T-cell (primary cell): ENCODE results near the gene SMARCAD1. TPM values are rescaled to one million over a fixed set of nuclear protein-coding genes. Genes with fewer than 3 reads are reported as not detected.

Source experiments
- ATAC-seq, 4 experiments: fragments of 200-7000 bp in 3 of 4; fragments of 150-1000 bp in 1 of 4; cut with Tn5 transposase; replicated peaks in 1 of 4; 1 replicate in 3 of 4; 2 replicates in 1 of 4; pipeline ENCODE4 v1.10.0; 2021; ENCODE audit warnings: moderate library complexity in 3 of 4, mild to moderate bottlenecking in 2 of 4, moderate number of reproducible peaks in 1 of 4
- CTCF ChIA-PET, 2 donors: fragments of 300-600 bp; sonication (Branson Sonifier 250); formaldehyde crosslinking; loops; one replicate each; lab custom pipeline; 2022; ENCODE audit warnings: antibody characterized with exemption in 2 of 2; lab: Charles Lee
- POLR2A ChIA-PET, 2 donors: fragments of 300-600 bp; sonication (Branson Sonifier 250); formaldehyde crosslinking; loops; one replicate each; lab custom pipeline; 2022; ENCODE audit warnings: antibody characterized with exemption in 2 of 2; lab: Charles Lee
- DNase-seq, 35 experiments: peaks; one replicate each; pipeline versions ENCODE4 v3.0.0 to v3.0.0-alpha.2; 2013 to 2023
- H3K27ac ChIP-seq: one replicate; pipeline ENCODE4 v1.5.1; 2013; ENCODE audit warnings: low read length
- H3K27me3 ChIP-seq, 2 experiments: replicated peaks in 1 of 2; 1 replicate in 1 of 2; 2 replicates in 1 of 2; pipeline versions ENCODE4 v1.6.1 to v1.7.0; 2013; ENCODE audit warnings: low read length in 1 of 2, mixed read lengths in 1 of 2; ENCODE audit not compliant: control insufficient read depth in 2 of 2, insufficient read depth in 2 of 2; ENCODE audit errors: extremely low read depth in 1 of 2
- H3K36me3 ChIP-seq, 2 donors: 1 replicate in 1 of 2; 2 replicates in 1 of 2; pipeline versions ENCODE4 v1.6.1 to v1.7.0; 2013; ENCODE audit warnings: low read length in 1 of 2; ENCODE audit not compliant: control insufficient read depth in 2 of 2, insufficient read depth in 1 of 2; ENCODE audit errors: extremely low read depth in 1 of 2
- H3K4me1 ChIP-seq, 2 experiments: 1 replicate in 1 of 2; 2 replicates in 1 of 2; pipeline versions ENCODE4 v1.6.1 to v1.7.0; 2013; ENCODE audit warnings: low read length in 2 of 2, mixed read lengths in 1 of 2; ENCODE audit not compliant: insufficient read depth in 2 of 2, control insufficient read depth in 1 of 2; ENCODE audit errors: extremely low read depth in 1 of 2
- H3K4me3 ChIP-seq, 2 donors: 1 replicate in 1 of 2; 2 replicates in 1 of 2; pipeline versions ENCODE4 v1.5.1 to v1.7.0; 2013; ENCODE audit warnings: mild to moderate bottlenecking in 2 of 2, low read length in 1 of 2, moderate library complexity in 1 of 2; ENCODE audit not compliant: control insufficient read depth in 1 of 2; ENCODE audit errors: extremely low read depth in 1 of 2
- H3K9me3 ChIP-seq: 2 replicates; pipeline ENCODE4 v1.7.0; 2013
- H3K27ac Mint-ChIP-seq, 2 donors: one replicate each; pipeline ENCODE4 v1.8.0; 2020 to 2021; ENCODE audit warnings: mild to moderate bottlenecking in 2 of 2, mixed read lengths in 2 of 2
- H3K27me3 Mint-ChIP-seq, 2 donors: one replicate each; pipeline ENCODE4 v1.8.0; 2021 to 2022; ENCODE audit warnings: mixed read lengths in 2 of 2
- H3K36me3 Mint-ChIP-seq: one replicate; pipeline ENCODE4 v1.8.0; 2021; ENCODE audit warnings: mixed read lengths
- H3K4me1 Mint-ChIP-seq, 3 donors: one replicate each; pipeline ENCODE4 v1.8.0; 2020 to 2022; ENCODE audit warnings: mixed read lengths in 3 of 3, mild to moderate bottlenecking in 1 of 3
- H3K4me3 Mint-ChIP-seq, 3 donors: one replicate each; pipeline ENCODE4 v1.8.0; 2020 to 2022; ENCODE audit warnings: mild to moderate bottlenecking in 3 of 3, mixed read lengths in 3 of 3, moderate library complexity in 3 of 3
- H3K9me3 Mint-ChIP-seq, 3 donors: one replicate each; pipeline ENCODE4 v1.8.0; 2020 to 2022; ENCODE audit warnings: mixed read lengths in 3 of 3
- WGBS: methylation state at CpG from one replicate; pipeline ENCODE4 v1.1.5; 2013; ENCODE audit warnings: missing lambda C conversion rate; ENCODE audit not compliant: insufficient coverage; 5-methylcytosine and 5-hydroxymethylcytosine counted together
- total RNA-seq, 35 experiments: library from RNA in 6 of 35; stranded (reverse) in 6 of 35; fragments of 120-200 nt in 1 of 35; gene quantifications; one replicate each; pipeline versions ENCODE4 v1.2.1 to v1.2.4 and lab custom pipeline; 2013 to 2026

The SMARCAD1 gene
- total RNA-seq, 5 donors from 2014 or later (not counting 1 experiment from before 2014, with no cell fraction given), result 17.1 to 22.9 (median 20.0) TPM

DNA sequence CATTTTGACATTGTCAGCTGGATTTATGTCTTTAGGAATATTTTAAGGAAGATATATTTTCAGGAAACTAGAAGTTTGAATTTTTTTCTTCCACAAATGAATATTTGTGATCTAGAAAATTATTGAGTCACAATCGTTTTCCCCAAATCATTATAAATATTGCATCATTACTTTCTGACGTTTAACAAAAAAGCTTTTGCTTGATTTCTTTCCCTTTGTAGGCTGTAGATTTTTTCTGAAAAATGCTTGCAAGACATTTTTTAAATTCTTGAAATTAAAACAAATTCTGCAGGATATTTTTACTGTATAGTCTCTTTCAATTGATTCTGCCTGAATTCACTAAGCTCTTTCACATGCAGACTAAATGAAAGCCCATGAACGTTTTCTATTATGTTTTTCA is 4.9 kb upstream of the SMARCAD1 start:
- no peak overlapping the region for H3K27ac Mint-ChIP-seq
- Histone ChIP-seq H3K4me3 (no peak overlapping the region), H3K36me3 (no peaks in the 10 kb centered on the region), H3K4me1 (peaks cover 3 to 4% of the 10 kb centered on the region in 2 experiments), H3K9me3 (peaks cover 8% of the 10 kb centered on the region), H3K27ac (no peak overlapping the region), H3K27me3 (peaks cover 0 to 6% of the 10 kb centered on the region in 2 experiments)
- CTCF ChIA-PET, result interaction anchor here in 1 of 2 donors (0.6 kb wide), 1 partner anchor 450 kb away, joined by 3 read pairs; no protein-coding TSS in a partner anchor
- H3K4me1 Mint-ChIP-seq, result peaks cover 4 to 13% (median 12%) of the 10 kb centered on the region in 3 donors
- peaks cover 13 to 14% of the 10 kb centered on the region in 2 donors for H3K27me3 Mint-ChIP-seq
- H3K36me3 Mint-ChIP-seq, result no peaks in the 10 kb centered on the region
- no peak for DNase-seq
- no peak overlapping the region for H3K4me3 Mint-ChIP-seq
- no CpG with 5 or more reads among the region's 3 CpGs for WGBS
- POLR2A ChIA-PET, result interaction anchor here in 1 of 2 donors (0.6 kb wide), 1 partner anchor 910 kb away, joined by 4 read pairs; no protein-coding TSS in a partner anchor
- peaks cover 0 to 6% (median 6%) of the 10 kb centered on the region in 3 donors for H3K9me3 Mint-ChIP-seq
- ATAC-seq, result no peak

DNA sequence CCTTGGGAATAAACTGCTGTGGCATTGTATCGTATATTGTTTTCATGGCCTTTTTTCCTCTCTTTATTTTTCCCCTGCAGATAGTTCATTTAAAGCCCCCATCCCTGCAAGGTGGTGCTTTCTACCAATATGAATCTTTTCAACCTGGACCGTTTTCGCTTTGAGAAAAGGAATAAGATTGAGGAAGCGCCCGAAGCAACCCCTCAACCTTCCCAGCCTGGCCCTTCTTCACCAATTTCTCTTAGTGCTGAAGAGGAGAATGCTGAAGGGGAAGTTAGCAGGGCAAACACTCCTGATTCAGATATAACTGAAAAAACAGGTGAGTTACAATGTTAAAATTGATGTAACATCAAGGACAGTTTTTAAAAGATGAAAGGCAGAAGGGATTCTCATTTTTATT is 601 bp downstream of the SMARCAD1 start:
- no CpG with 5 or more reads among the region's 5 CpGs for WGBS
- Histone ChIP-seq H3K27me3 (peaks cover 0 to 4% of the 10 kb centered on the region in 2 experiments), H3K9me3 (no peaks in the 10 kb centered on the region), H3K4me3 (peak overlapping the region; percentile 78 to 99), H3K36me3 (peaks cover 0 to 26% of the 10 kb centered on the region in 2 donors), H3K27ac (peak overlapping the region; percentile 79), H3K4me1 (peaks cover 11 to 18% of the 10 kb centered on the region in 2 experiments)
- Mint-ChIP-seq H3K9me3 (no peaks in the 10 kb centered on the region), H3K27ac (peak overlapping the region; percentile 99), H3K36me3 (peaks cover 26% of the 10 kb centered on the region), H3K4me3 (peak overlapping the region; percentile 94 to 98 (median 96)), H3K27me3 (peaks cover 0 to 5% of the 10 kb centered on the region in 2 donors), H3K4me1 (peaks cover 39 to 52% (median 44%) of the 10 kb centered on the region in 3 donors)
- ChIA-PET POLR2A (no interaction called here), CTCF (no interaction called here)
- ATAC-seq (peak in 1 of 4 experiments; percentile 8), DNase-seq (peak in 1 of 35 experiments; percentile 5)

DNA sequence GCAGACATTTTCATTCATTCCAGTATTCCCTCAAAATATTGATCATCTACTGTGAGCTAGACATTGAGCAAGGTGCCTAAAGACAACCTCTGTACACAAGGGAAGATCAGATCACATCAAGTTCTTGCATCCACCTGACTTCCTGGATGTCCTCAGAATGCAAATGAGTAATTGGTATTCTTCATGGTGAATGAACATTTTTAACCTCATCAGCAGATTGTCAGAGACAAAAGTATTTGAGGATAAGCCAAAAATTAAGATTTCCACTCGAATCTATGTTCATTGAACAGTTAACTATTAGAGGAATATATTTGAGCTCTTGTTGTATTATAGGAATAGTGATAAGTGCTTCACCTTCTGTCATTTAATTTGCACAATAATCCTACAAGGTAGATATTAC is 1.3 kb downstream of the SMARCAD1 start:
- WGBS, result no CpG with 5 or more reads among the region's 1 CpG
- H3K9me3 ChIP-seq, result no peaks in the 10 kb centered on the region
- peaks cover 0 to 4% of the 10 kb centered on the region in 2 experiments for H3K27me3 ChIP-seq
- H3K36me3 ChIP-seq, result peaks cover 0 to 28% of the 10 kb centered on the region in 2 donors
- no peak for ATAC-seq
- H3K4me1 ChIP-seq, result peaks cover 11 to 18% of the 10 kb centered on the region in 2 experiments
- peak overlapping the region; percentile 99 for H3K27ac Mint-ChIP-seq
- H3K36me3 Mint-ChIP-seq, result peaks cover 33% of the 10 kb centered on the region
- ChIA-PET CTCF (no interaction called here), POLR2A (no interaction called here)
- no peaks in the 10 kb centered on the region for H3K27me3 Mint-ChIP-seq
- no peaks in the 10 kb centered on the region for H3K9me3 Mint-ChIP-seq
- peak overlapping the region; percentile 1 to 78 for H3K4me3 ChIP-seq
- DNase-seq, result peak in 1 of 35 experiments; percentile 6
- H3K4me1 Mint-ChIP-seq, result peaks cover 46 to 58% (median 50%) of the 10 kb centered on the region in 3 donors
- H3K27ac ChIP-seq, result no peak overlapping the region
- H3K4me3 Mint-ChIP-seq, result peak overlapping the region; percentile 94 to 98 (median 96)

DNA sequence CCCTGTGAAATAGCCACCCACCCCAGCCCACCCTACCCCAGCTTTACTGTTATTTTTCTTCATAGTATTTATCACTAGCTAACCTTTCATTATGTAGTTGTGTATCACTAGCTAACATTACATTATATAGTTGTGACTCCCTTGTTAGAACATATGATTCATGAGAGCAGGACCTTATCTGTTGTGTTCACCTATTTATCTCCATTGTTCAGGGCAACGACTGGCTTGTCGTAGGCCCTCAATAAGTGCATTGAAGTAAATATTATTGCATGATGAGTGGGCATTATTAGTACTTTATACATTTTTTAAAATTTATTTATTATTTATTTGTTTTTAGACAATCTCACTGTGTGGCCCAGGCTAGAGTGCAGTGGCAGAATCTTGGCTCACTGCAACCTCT is 4.2 kb downstream of the SMARCAD1 start:
- ChIA-PET POLR2A (interaction anchor here in 1 of 2 donors (0.6 kb wide), 1 partner anchor 33 kb away, joined by 4 read pairs; no protein-coding TSS in a partner anchor), CTCF (no interaction called here)
- Histone ChIP-seq H3K27me3 (no peaks in the 10 kb centered on the region), H3K4me3 (no peak overlapping the region), H3K36me3 (peaks cover 0 to 31% of the 10 kb centered on the region in 2 donors), H3K27ac (no peak overlapping the region), H3K4me1 (peaks cover 10 to 18% of the 10 kb centered on the region in 2 experiments), H3K9me3 (no peaks in the 10 kb centered on the region)
- no peak for DNase-seq
- Mint-ChIP-seq H3K36me3 (peaks cover 56% of the 10 kb centered on the region), H3K27me3 (no peaks in the 10 kb centered on the region), H3K4me3 (no peak overlapping the region), H3K9me3 (no peaks in the 10 kb centered on the region), H3K27ac (no peak overlapping the region), H3K4me1 (peaks cover 66 to 73% (median 66%) of the 10 kb centered on the region in 3 donors)
- no peak for ATAC-seq
- no CpG with 5 or more reads among the region's 2 CpGs for WGBS

DNA sequence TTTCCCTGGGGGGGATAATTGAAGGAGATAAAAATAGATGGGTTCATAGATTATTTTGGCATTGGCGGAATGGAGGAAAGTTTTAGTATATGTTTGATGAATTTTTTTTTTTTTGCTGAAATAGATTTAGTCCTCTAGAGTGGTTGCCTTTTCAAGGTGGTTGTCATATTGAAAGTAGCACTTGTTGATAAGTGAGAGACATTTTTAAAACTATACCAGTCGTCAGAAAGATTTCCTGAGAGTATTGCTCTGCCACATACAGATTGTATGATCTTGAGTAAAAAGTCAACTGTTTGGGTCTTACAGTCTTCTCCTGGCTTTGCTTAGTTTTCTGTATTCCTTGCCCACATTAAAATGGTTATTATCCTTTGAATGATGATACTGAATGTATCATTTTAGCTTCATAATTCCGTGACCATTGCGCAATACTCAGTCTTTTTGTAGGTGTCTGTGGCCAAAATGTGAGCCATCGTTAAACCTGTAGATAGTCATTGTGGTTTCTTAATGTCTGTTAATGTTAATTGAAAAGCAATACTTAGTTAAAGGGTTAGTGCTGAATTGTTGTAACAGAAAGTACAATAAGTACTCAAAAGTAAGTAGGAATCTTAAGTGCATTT is 7.1 kb downstream of the SMARCAD1 start:
- H3K27ac Mint-ChIP-seq, result no peak overlapping the region
- H3K27ac ChIP-seq, result no peak overlapping the region
- H3K27me3 ChIP-seq, result no peaks in the 10 kb centered on the region
- H3K4me1 Mint-ChIP-seq, result peaks cover 56 to 62% (median 57%) of the 10 kb centered on the region in 3 donors
- DNase-seq (no peak), ATAC-seq (peak in 1 of 4 experiments; percentile 28)
- peaks cover 2 to 3% of the 10 kb centered on the region in 2 experiments for H3K4me1 ChIP-seq
- H3K27me3 Mint-ChIP-seq, result no peaks in the 10 kb centered on the region
- H3K9me3 ChIP-seq, result no peaks in the 10 kb centered on the region
- POLR2A ChIA-PET, result interaction anchor here in 1 of 2 donors (0.6 kb wide), 1 partner anchor 13 kb away, joined by 12 read pairs; no protein-coding TSS in a partner anchor
- no peak overlapping the region for H3K4me3 ChIP-seq
- 58% methylated on average over 2 of the region's 5 CpGs for WGBS
- CTCF ChIA-PET, result no interaction called here
- H3K36me3 ChIP-seq, result peaks cover 0 to 33% of the 10 kb centered on the region in 2 donors
- no peaks in the 10 kb centered on the region for H3K9me3 Mint-ChIP-seq
- H3K36me3 Mint-ChIP-seq, result peaks cover 68% of the 10 kb centered on the region
- no peak overlapping the region for H3K4me3 Mint-ChIP-seq

DNA sequence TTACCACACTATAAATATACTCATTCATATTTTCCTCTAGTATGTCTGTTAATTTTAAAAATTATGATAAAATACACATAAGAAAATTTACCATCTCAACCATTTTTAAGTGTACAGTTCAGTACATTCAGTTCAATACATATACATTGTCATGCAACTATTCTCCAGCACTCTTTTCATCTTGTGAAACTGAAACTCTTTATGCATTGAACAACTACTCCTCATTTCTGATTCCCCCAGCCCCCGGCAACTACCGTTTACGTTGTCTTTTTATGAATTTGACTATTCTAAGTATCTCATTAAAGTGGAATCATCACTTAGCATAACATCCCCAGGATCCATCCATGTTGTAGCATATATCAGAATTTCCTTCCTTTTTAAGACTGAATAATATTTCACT is 8.7 kb downstream of the SMARCAD1 start:
- Mint-ChIP-seq H3K36me3 (peaks cover 64% of the 10 kb centered on the region), H3K9me3 (no peaks in the 10 kb centered on the region), H3K27ac (no peak overlapping the region), H3K27me3 (no peaks in the 10 kb centered on the region), H3K4me3 (no peak overlapping the region), H3K4me1 (peaks cover 47 to 57% (median 49%) of the 10 kb centered on the region in 3 donors)
- no peak overlapping the region for H3K4me3 ChIP-seq
- no peak overlapping the region for H3K27ac ChIP-seq
- peaks cover 0 to 31% of the 10 kb centered on the region in 2 donors for H3K36me3 ChIP-seq
- no peak for DNase-seq
- no peaks in the 10 kb centered on the region for H3K27me3 ChIP-seq
- ChIA-PET CTCF (no interaction called here), POLR2A (no interaction called here)
- no CpG with 5 or more reads among the region's 3 CpGs for WGBS
- no peak for ATAC-seq
- H3K9me3 ChIP-seq, result no peaks in the 10 kb centered on the region
- peaks cover 0 to 3% of the 10 kb centered on the region in 2 experiments for H3K4me1 ChIP-seq
